Breast epithelium (tissue), 3 donors: ENCODE results near the gene MINDY4.

Source experiments
- CTCF ChIP-seq, 3 donors: fragments of 450-650 bp; IDR thresholded peaks; one replicate each; pipeline ENCODE4 v1.5.1; 2016 to 2017; ENCODE audit warnings: antibody characterized with exemption in 3 of 3, mild to moderate bottlenecking in 3 of 3, moderate library complexity in 3 of 3
- POLR2A ChIP-seq: fragments of 450-650 bp; IDR thresholded peaks from one replicate; pipeline ENCODE4 v1.6.1; 2016; ENCODE audit warnings: antibody characterized with exemption, mild to moderate bottlenecking, moderate library complexity
- POLR2AphosphoS5 ChIP-seq, 3 donors: sonication (generic); formaldehyde crosslinking; IDR thresholded peaks; one replicate each; pipeline ENCODE4 v1.6.1; 2017; ENCODE audit warnings: antibody characterized with exemption in 3 of 3

GRCh38 chr7:30761214-30762156 is 9.7 kb upstream of the MINDY4 start:
- TF ChIP-seq CTCF (IDR thresholded peaks at IDR 0.05) (no peak), POLR2AphosphoS5 (IDR thresholded peaks at IDR 0.05) (no peak), POLR2A (no peak)
